Liver (tissue), 9 donors: Measurements from ENCODE around the gene LIPI. TPM values are rescaled to one million over a fixed set of nuclear protein-coding genes. Genes with fewer than 3 reads are reported as not detected.

ENCODE experiments used
- DNase-seq: peaks from one replicate; pipeline ENCODE4 v3.0.0-alpha.2; 2017; ENCODE audit warnings: low spot score
- H3K27ac ChIP-seq, 2 donors: one replicate each; pipeline ENCODE4 v1.7.0; 2013; ENCODE audit warnings: inconsistent platforms in 2 of 2, low read length in 2 of 2, control low read depth in 1 of 2, low read depth in 1 of 2, mild to moderate bottlenecking in 1 of 2
- H3K27me3 ChIP-seq, 4 donors: one replicate each; pipeline versions ENCODE4 v1.6.1 to v1.7.0; 2013; ENCODE audit warnings: low read length in 3 of 4, inconsistent platforms in 1 of 4, mild to moderate bottlenecking in 1 of 4, moderate library complexity in 1 of 4; ENCODE audit not compliant: control insufficient read depth in 4 of 4, insufficient read depth in 4 of 4
- H3K36me3 ChIP-seq, 4 donors: one replicate each; pipeline versions ENCODE4 v1.6.1 to v1.7.0; 2013; ENCODE audit warnings: low read length in 3 of 4, mild to moderate bottlenecking in 3 of 4, low read depth in 1 of 4, moderate library complexity in 1 of 4; ENCODE audit not compliant: control insufficient read depth in 4 of 4, insufficient read depth in 3 of 4
- H3K4me1 ChIP-seq, 4 donors: one replicate each; pipeline versions ENCODE4 v1.6.1 to v1.7.0; 2013; ENCODE audit warnings: low read length in 3 of 4, mild to moderate bottlenecking in 3 of 4, moderate library complexity in 1 of 4; ENCODE audit not compliant: control insufficient read depth in 4 of 4, insufficient read depth in 4 of 4
- H3K4me3 ChIP-seq, 3 donors: one replicate each; pipeline versions ENCODE4 v1.6.1 to v1.7.0; 2013; ENCODE audit warnings: low read length in 3 of 3, control low read depth in 1 of 3, low read depth in 1 of 3, mild to moderate bottlenecking in 1 of 3
- H3K9ac ChIP-seq, 2 donors: one replicate each; pipeline ENCODE4 v1.7.0; 2013; ENCODE audit warnings: low read length in 2 of 2, mild to moderate bottlenecking in 2 of 2, moderate library complexity in 2 of 2, control low read depth in 1 of 2, low read depth in 1 of 2
- H3K9me3 ChIP-seq, 4 donors: one replicate each; pipeline versions ENCODE4 v1.6.1 to v1.7.0; 2013; ENCODE audit warnings: low read length in 3 of 4; ENCODE audit not compliant: control insufficient read depth in 4 of 4
- CTCF ChIP-seq: fragments of 150-350 bp; IDR thresholded peaks from 2 replicates; pipeline ENCODE4 v1.5.1; 2017; ENCODE audit warnings: improper control_type of control experiment, low read depth, low read length; ENCODE audit not compliant: missing input control
- EGR1 ChIP-seq, 2 donors: IDR thresholded peaks; 2 replicates each; pipeline ENCODE4 v1.6.1; 2016 to 2018; ENCODE audit warnings: antibody characterized with exemption in 2 of 2, low read depth in 2 of 2
- FOXA1 ChIP-seq: IDR thresholded peaks from 2 replicates; pipeline ENCODE4 v1.6.1; 2016; ENCODE audit warnings: antibody characterized with exemption
- FOXA2 ChIP-seq: IDR thresholded peaks from 2 replicates; pipeline ENCODE4 v1.6.1; 2016; ENCODE audit warnings: antibody characterized with exemption
- GABPA ChIP-seq, 2 donors: IDR thresholded peaks in 1 of 2; conservative IDR thresholded peaks in 1 of 2; 2 replicates each; pipeline ENCODE4 v1.6.1; 2016; ENCODE audit warnings: antibody characterized with exemption in 2 of 2, mild to moderate bottlenecking in 1 of 2, moderate library complexity in 1 of 2
- HNF4A ChIP-seq, 2 donors: conservative IDR thresholded peaks; 2 replicates each; pipeline ENCODE4 v1.6.1; 2016; ENCODE audit warnings: antibody characterized with exemption in 2 of 2, mild to moderate bottlenecking in 2 of 2
- HNF4G ChIP-seq: IDR thresholded peaks from 2 replicates; pipeline ENCODE4 v1.6.1; 2016; ENCODE audit warnings: antibody characterized with exemption
- JUND ChIP-seq, 2 donors: IDR thresholded peaks; 2 replicates each; pipeline ENCODE4 v1.6.1; 2016; ENCODE audit warnings: antibody characterized with exemption in 2 of 2
- NR2F2 ChIP-seq: IDR thresholded peaks from 2 replicates; pipeline ENCODE4 v1.6.1; 2016; ENCODE audit warnings: antibody characterized with exemption
- RAD21 ChIP-seq, 2 donors: IDR thresholded peaks; 2 replicates each; pipeline ENCODE4 v1.6.1; 2016; ENCODE audit warnings: antibody characterized with exemption in 2 of 2, mild to moderate bottlenecking in 2 of 2
- REST ChIP-seq: IDR thresholded peaks from 2 replicates; pipeline ENCODE4 v1.6.1; 2016; ENCODE audit warnings: antibody characterized with exemption, mild to moderate bottlenecking
- RXRA ChIP-seq, 2 donors: IDR thresholded peaks; 2 replicates each; pipeline ENCODE4 v1.6.1; 2017 to 2018; ENCODE audit warnings: antibody characterized with exemption in 2 of 2, mild to moderate bottlenecking in 1 of 2
- SP1 ChIP-seq: IDR thresholded peaks from 2 replicates; pipeline ENCODE4 v1.6.1; 2018; ENCODE audit warnings: antibody characterized with exemption, mild to moderate bottlenecking
- TAF1 ChIP-seq: conservative IDR thresholded peaks from 2 replicates; pipeline ENCODE4 v1.6.1; 2016; ENCODE audit warnings: antibody characterized with exemption, mild to moderate bottlenecking
- WGBS: extraction: QIAGEN DNeasy Blood & Tissue Kit; methylation state at CpG from one replicate; pipeline ENCODE4 v1.1.7; 2013; 5-methylcytosine and 5-hydroxymethylcytosine counted together
- polyA plus RNA-seq, 2 donors: library from polyadenylated mRNA; stranded (reverse) in 1 of 2; unstranded in 1 of 2; fragments of 200-250 nt in 1 of 2; fragments of >200 nt in 1 of 2; fragmentation: Nextera tagmentation in 1 of 2; extraction: Ambion mirVana in 1 of 2; gene quantifications; one replicate each; pipeline versions ENCODE4 v1.2.1 to v1.2.3, GENCODE V29; 2013 to 2015
- total RNA-seq, 2 donors: library from RNA; depleted of rRNA; stranded (reverse); fragments of >200 nt; gene quantifications; one replicate each; pipeline ENCODE4 v1.2.3, GENCODE V29; 2014
- TF ChIP-seq, protein P1 (sequence below): IDR thresholded peaks from 2 replicates; pipeline ENCODE4 v1.6.1; 2016; ENCODE audit warnings: antibody characterized with exemption
- TF ChIP-seq, protein P2 (sequence below): IDR thresholded peaks from 2 replicates; pipeline ENCODE4 v1.6.1; 2016; ENCODE audit warnings: antibody characterized with exemption
- TF ChIP-seq, protein P3 (sequence below): IDR thresholded peaks from 2 replicates; pipeline ENCODE4 v1.6.1; 2016; ENCODE audit warnings: antibody characterized with exemption
- donor health status: healthy.
- donor health status: healthy.
- donor health status: healthy.
- donor health status: healthy.
- donor health status: healthy.

Gene LIPI
- total and polyA plus RNA-seq, 4 donors = not detected

- no peak for TF ChIP-seq REST
- TF ChIP-seq GABPA (IDR thresholded peaks at IDR 0.05 in 1 of 2, conservative IDR thresholded peaks at IDR 0.05 in 1 of 2) = no peak
- no peak for TF ChIP-seq TAF1
- TF ChIP-seq JUND (IDR thresholded peaks at IDR 0.05) = no peak
- TF ChIP-seq, protein P1, sequence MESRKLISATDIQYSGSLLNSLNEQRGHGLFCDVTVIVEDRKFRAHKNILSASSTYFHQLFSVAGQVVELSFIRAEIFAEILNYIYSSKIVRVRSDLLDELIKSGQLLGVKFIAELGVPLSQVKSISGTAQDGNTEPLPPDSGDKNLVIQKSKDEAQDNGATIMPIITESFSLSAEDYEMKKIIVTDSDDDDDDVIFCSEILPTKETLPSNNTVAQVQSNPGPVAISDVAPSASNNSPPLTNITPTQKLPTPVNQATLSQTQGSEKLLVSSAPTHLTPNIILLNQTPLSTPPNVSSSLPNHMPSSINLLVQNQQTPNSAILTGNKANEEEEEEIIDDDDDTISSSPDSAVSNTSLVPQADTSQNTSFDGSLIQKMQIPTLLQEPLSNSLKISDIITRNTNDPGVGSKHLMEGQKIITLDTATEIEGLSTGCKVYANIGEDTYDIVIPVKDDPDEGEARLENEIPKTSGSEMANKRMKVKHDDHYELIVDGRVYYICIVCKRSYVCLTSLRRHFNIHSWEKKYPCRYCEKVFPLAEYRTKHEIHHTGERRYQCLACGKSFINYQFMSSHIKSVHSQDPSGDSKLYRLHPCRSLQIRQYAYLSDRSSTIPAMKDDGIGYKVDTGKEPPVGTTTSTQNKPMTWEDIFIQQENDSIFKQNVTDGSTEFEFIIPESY = no peak
- no peak for TF ChIP-seq FOXA1
- no peak for TF ChIP-seq RAD21 (IDR thresholded peaks at IDR 0.05)
- TF ChIP-seq NR2F2 = no peak
- no peak for TF ChIP-seq HNF4A (conservative IDR thresholded peaks at IDR 0.05)
- TF ChIP-seq, protein P2, sequence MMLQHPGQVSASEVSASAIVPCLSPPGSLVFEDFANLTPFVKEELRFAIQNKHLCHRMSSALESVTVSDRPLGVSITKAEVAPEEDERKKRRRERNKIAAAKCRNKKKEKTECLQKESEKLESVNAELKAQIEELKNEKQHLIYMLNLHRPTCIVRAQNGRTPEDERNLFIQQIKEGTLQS = no peak
- TF ChIP-seq HNF4G = no peak
- no peak for TF ChIP-seq SP1
- TF ChIP-seq RXRA (IDR thresholded peaks at IDR 0.05) = no peak
- TF ChIP-seq EGR1 (IDR thresholded peaks at IDR 0.05; ENCODE audit: low read depth in 2 of 2) = no peak
- no peak for TF ChIP-seq FOXA2
- TF ChIP-seq, protein P3, sequence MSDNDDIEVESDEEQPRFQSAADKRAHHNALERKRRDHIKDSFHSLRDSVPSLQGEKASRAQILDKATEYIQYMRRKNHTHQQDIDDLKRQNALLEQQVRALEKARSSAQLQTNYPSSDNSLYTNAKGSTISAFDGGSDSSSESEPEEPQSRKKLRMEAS = no peak
- no peak for TF ChIP-seq CTCF
Observed at GRCh38 chr21:14084701-14085100, 126.1 kb downstream of the LIPI start.

DNA sequence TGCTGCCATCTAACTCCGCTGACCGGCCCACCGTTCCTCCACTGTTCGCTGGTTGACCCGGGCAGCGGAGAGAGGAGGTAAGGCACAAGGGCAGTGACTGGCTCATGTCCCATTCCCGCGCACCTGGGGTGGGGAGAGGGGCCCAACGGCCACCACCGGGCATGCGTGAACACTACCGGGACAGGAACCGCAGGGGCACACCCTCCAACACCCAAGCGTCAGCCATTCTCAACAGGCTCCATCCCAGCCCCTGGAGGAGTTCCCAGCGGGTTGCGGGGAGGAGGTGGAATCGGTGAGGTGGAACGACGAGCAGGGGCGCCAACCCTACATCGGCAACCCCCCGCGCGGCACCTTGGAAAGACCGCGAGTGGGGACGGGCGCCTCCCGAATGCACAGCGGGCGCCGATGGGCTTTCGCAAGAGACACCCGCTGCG, 126.7 kb downstream of the LIPI start:
- Histone ChIP-seq H3K27me3 (no peaks in the 10 kb centered on the region), H3K27ac (no peak overlapping the region), H3K36me3 (no peaks in the 10 kb centered on the region), H3K9ac (no peak overlapping the region), H3K4me1 (no peaks in the 10 kb centered on the region), H3K9me3 (peaks cover 0 to 2% (median 0%) of the 10 kb centered on the region in 4 donors), H3K4me3 (no peak overlapping the region)
- DNase-seq = no peak
- WGBS = 95% methylated on average over 35 of the region's 35 CpGs
- TF ChIP-seq TAF1 (no peak), CTCF (no peak), HNF4A (conservative IDR thresholded peaks at IDR 0.05) (no peak), SP1 (no peak), RXRA (IDR thresholded peaks at IDR 0.05) (no peak), FOXA2 (no peak), RAD21 (IDR thresholded peaks at IDR 0.05) (no peak), NR2F2 (no peak), JUND (IDR thresholded peaks at IDR 0.05) (no peak)

More at GRCh38 chr21:14084701-14085100, 126.1 kb downstream of the LIPI start:
- Histone ChIP-seq H3K4me1 (no peaks in the 10 kb centered on the region), H3K4me3 (no peak overlapping the region), H3K27ac (no peak overlapping the region), H3K9ac (no peak overlapping the region), H3K27me3 (no peaks in the 10 kb centered on the region), H3K9me3 (peaks cover 0 to 2% (median 0%) of the 10 kb centered on the region in 4 donors), H3K36me3 (no peaks in the 10 kb centered on the region)
- WGBS = 96% methylated on average over 25 of the region's 25 CpGs
- DNase-seq = no peak
